Neural crest cell (in vitro differentiated cells): ENCODE results near the gene EEF1AKMT1. TPM values are rescaled to one million over a fixed set of nuclear protein-coding genes. Genes with fewer than 3 reads are reported as not detected.
A peak's percentile ranks its signal among the peaks of the same experiment; 100 is the strongest.
"Not testable (repeated sequence)": the region's sequence is repeated elsewhere in the genome, so short reads cannot be mapped to it uniquely, and the experiment has no call there.

Source experiments
- DNase-seq: peaks from one replicate; pipeline ENCODE4 v3.0.0; 2021; ENCODE audit warnings: low read depth, mixed read lengths, low spot score
- H3K27ac Mint-ChIP-seq: one replicate; pipeline ENCODE4 v1.8.0; 2021; ENCODE audit warnings: mild to moderate bottlenecking, mixed read lengths; ENCODE audit not compliant: unreplicated experiment
- H3K27me3 Mint-ChIP-seq: 2 replicates; pipeline ENCODE4 v1.8.0; 2021; ENCODE audit warnings: low read depth, mild to moderate bottlenecking, mixed read lengths
- H3K36me3 Mint-ChIP-seq: 2 replicates; pipeline ENCODE4 v1.8.0; 2021; ENCODE audit warnings: low read depth, mild to moderate bottlenecking, mixed read lengths
- H3K4me1 Mint-ChIP-seq: 2 replicates; pipeline ENCODE4 v1.8.0; 2021; ENCODE audit warnings: mixed read lengths
- H3K4me3 Mint-ChIP-seq: one replicate; pipeline ENCODE4 v1.8.0; 2021; ENCODE audit warnings: mild to moderate bottlenecking, mixed read lengths
- H3K9me3 Mint-ChIP-seq: 2 replicates; pipeline ENCODE4 v1.8.0; 2021; ENCODE audit warnings: mixed read lengths
- total RNA-seq: library from RNA; stranded (reverse); gene quantifications from 2 replicates; pipeline ENCODE4 v1.2.1, GENCODE V29; 2021
- TF ChIP-seq, protein P1 (sequence below): fragments of 200-600 bp; sonication (generic); conservative IDR thresholded peaks from 2 replicates; pipeline ENCODE4 v1.5.0; 2021; ENCODE audit warnings: antibody characterized with exemption, mild to moderate bottlenecking

EEF1AKMT1 gene
- total RNA-seq, 1 donor from 2014 or later: 14.8 TPM

GRCh38 chr13:20684041-20684440 is 89.7 kb downstream of the EEF1AKMT1 start:
- Mint-ChIP-seq H3K27me3 (no peaks in the 10 kb centered on the region), H3K36me3 (no peaks in the 10 kb centered on the region), H3K4me3 (no peak overlapping the region), H3K27ac (peak overlapping the region; percentile 79), H3K4me1 (peaks cover 29% of the 10 kb centered on the region), H3K9me3 (no peaks in the 10 kb centered on the region)
- TF ChIP-seq, protein P1, sequence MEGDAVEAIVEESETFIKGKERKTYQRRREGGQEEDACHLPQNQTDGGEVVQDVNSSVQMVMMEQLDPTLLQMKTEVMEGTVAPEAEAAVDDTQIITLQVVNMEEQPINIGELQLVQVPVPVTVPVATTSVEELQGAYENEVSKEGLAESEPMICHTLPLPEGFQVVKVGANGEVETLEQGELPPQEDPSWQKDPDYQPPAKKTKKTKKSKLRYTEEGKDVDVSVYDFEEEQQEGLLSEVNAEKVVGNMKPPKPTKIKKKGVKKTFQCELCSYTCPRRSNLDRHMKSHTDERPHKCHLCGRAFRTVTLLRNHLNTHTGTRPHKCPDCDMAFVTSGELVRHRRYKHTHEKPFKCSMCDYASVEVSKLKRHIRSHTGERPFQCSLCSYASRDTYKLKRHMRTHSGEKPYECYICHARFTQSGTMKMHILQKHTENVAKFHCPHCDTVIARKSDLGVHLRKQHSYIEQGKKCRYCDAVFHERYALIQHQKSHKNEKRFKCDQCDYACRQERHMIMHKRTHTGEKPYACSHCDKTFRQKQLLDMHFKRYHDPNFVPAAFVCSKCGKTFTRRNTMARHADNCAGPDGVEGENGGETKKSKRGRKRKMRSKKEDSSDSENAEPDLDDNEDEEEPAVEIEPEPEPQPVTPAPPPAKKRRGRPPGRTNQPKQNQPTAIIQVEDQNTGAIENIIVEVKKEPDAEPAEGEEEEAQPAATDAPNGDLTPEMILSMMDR: no peak
- DNase-seq: no peak

DNA sequence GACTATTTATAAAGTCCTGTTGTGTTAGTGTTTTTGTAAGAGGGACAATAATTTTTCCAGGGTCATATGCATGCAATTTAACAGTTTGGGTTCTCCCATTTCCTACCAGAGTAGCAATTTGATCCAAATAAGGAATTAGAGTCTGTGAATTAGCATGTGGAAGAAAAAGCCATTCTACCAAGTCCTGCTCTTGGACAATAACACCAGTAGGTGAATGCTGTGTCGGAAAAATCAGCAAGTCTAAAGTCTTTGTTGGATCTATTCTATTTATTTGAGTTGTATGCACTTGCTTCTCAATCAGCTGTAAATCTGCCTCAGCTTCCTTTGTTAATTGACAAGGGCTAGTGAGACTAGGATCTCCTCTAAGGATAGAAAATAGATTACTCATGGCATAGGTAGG is 91.7 kb downstream of the EEF1AKMT1 start:
- no peak overlapping the region for H3K27ac Mint-ChIP-seq
- H3K4me3 Mint-ChIP-seq: no peak overlapping the region
- H3K4me1 Mint-ChIP-seq: peaks cover 38% of the 10 kb centered on the region
- TF ChIP-seq, protein P1: no peak
- H3K9me3 Mint-ChIP-seq: no peaks in the 10 kb centered on the region
- no peak for DNase-seq
- H3K36me3 Mint-ChIP-seq: no peaks in the 10 kb centered on the region
- H3K27me3 Mint-ChIP-seq: no peaks in the 10 kb centered on the region

- H3K9me3 Mint-ChIP-seq, H3K4me3 Mint-ChIP-seq, H3K36me3 Mint-ChIP-seq, H3K27me3 Mint-ChIP-seq, DNase-seq, H3K27ac Mint-ChIP-seq: not testable (repeated sequence)
- peaks cover 32% of the 10 kb centered on the region for H3K4me1 Mint-ChIP-seq
Observed at GRCh38 chr13:20681481-20681880, 92.3 kb downstream of the EEF1AKMT1 start.

DNA sequence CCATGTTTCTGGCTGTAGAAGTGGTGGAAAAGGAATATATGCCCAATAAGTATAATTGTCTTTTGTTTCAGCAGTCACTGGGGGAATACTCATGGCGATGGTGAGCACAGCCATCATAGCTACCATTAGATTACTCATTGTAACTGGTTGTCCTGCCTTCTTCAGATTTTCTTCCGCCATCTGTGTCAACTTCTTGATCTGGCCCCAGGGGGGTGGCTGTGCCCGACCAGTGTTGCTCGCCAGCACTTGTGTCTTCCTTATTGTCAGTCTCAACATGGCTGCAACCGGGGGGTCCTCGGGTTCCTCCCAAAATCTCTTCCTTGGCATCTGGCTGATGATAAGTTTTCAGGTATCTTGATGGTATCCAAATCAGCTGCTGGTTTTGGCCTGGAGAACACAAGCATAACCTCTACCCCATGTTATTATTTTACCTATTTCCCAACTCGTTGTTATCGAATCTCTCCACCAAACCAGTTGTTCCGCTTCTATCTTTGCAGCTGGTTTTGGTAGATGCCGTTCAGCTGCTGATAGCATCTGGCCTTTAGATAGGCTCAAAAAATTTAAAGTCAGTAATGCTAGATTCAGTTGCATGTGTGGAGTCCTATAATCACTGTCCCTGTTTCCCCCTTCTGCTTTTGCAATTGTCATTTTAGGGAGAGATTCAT is 93.2 kb downstream of the EEF1AKMT1 start:
- Mint-ChIP-seq H3K36me3 (no peaks in the 10 kb centered on the region), H3K9me3 (no peaks in the 10 kb centered on the region), H3K4me1 (peaks cover 32% of the 10 kb centered on the region), H3K27ac (no peak overlapping the region), H3K27me3 (no peaks in the 10 kb centered on the region), H3K4me3 (no peak overlapping the region)
- DNase-seq: no peak
- TF ChIP-seq, protein P1: no peak

- no peaks in the 10 kb centered on the region for H3K36me3 Mint-ChIP-seq
- H3K9me3 Mint-ChIP-seq: no peaks in the 10 kb centered on the region
- H3K27me3 Mint-ChIP-seq: no peaks in the 10 kb centered on the region
- H3K4me3 Mint-ChIP-seq: no peak overlapping the region
- H3K4me1 Mint-ChIP-seq: peaks cover 32% of the 10 kb centered on the region
- no peak for DNase-seq
- H3K27ac Mint-ChIP-seq: no peak overlapping the region
- TF ChIP-seq, protein P1: no peak
Observed at GRCh38 chr13:20679879-20680278, 93.9 kb downstream of the EEF1AKMT1 start.

Other genes with a start within 250 kb of the EEF1AKMT1 start
- 19.9 and 20.6 TPM in 2 replicates for gene CRYL1, start 248.1 kb downstream of the EEF1AKMT1 start, total RNA-seq
- 21.0 and 22.5 TPM in 2 replicates for gene IFT88, start 206.8 kb downstream of the EEF1AKMT1 start, total RNA-seq
- gene IL17D, start 70.3 kb downstream of the EEF1AKMT1 start, total RNA-seq: 7.9 and 8.4 TPM in 2 replicates
- gene XPO4, start 128.8 kb upstream of the EEF1AKMT1 start, total RNA-seq: 26.1 and 26.5 TPM in 2 replicates